Chondrocyte (in vitro differentiated cells): ENCODE results near the gene FERMT2. TPM values are rescaled to one million over a fixed set of nuclear protein-coding genes. Genes with fewer than 3 reads are reported as not detected.

Source experiments
- DNase-seq: peaks from one replicate; pipeline ENCODE4 v3.0.0; 2021; ENCODE audit warnings: mixed read lengths, low spot score
- H3K27ac Mint-ChIP-seq: one replicate; pipeline ENCODE4 v1.8.0; 2021; ENCODE audit warnings: mild to moderate bottlenecking, moderate library complexity, mixed read lengths; ENCODE audit not compliant: unreplicated experiment
- H3K27me3 Mint-ChIP-seq: 2 replicates; pipeline ENCODE4 v1.8.0; 2021; ENCODE audit warnings: low read depth, mixed read lengths
- H3K36me3 Mint-ChIP-seq: 2 replicates; pipeline ENCODE4 v1.8.0; 2021; ENCODE audit warnings: low read depth, mixed read lengths
- H3K4me1 Mint-ChIP-seq: 2 replicates; pipeline ENCODE4 v1.8.0; 2021; ENCODE audit warnings: low read depth, mild to moderate bottlenecking, mixed read lengths
- H3K4me3 Mint-ChIP-seq: one replicate; pipeline ENCODE4 v1.8.0; 2021; ENCODE audit warnings: mild to moderate bottlenecking, moderate library complexity, mixed read lengths; ENCODE audit not compliant: unreplicated experiment
- H3K9me3 Mint-ChIP-seq: 2 replicates; pipeline ENCODE4 v1.8.0; 2021; ENCODE audit warnings: low read depth, mixed read lengths
- total RNA-seq: library from RNA; stranded (reverse); gene quantifications from 3 replicates; pipeline ENCODE4 v1.2.1, GENCODE V29; 2021
- TF ChIP-seq, protein P1 (sequence below): fragments of 200-600 bp; sonication (generic); IDR thresholded peaks from 2 replicates; pipeline ENCODE4 v1.5.0; 2021; ENCODE audit warnings: antibody characterized with exemption, mild to moderate bottlenecking, moderate library complexity

FERMT2 gene
- total RNA-seq, 1 donor from 2014 or later = 518 TPM

- Mint-ChIP-seq H3K27me3 (no peaks in the 10 kb centered on the region), H3K4me1 (peaks cover 51% of the 10 kb centered on the region), H3K4me3 (no peak overlapping the region), H3K27ac (peak overlapping the region; percentile 7), H3K36me3 (peaks cover 27% of the 10 kb centered on the region), H3K9me3 (no peaks in the 10 kb centered on the region)
- DNase-seq = no peak
- TF ChIP-seq, protein P1, sequence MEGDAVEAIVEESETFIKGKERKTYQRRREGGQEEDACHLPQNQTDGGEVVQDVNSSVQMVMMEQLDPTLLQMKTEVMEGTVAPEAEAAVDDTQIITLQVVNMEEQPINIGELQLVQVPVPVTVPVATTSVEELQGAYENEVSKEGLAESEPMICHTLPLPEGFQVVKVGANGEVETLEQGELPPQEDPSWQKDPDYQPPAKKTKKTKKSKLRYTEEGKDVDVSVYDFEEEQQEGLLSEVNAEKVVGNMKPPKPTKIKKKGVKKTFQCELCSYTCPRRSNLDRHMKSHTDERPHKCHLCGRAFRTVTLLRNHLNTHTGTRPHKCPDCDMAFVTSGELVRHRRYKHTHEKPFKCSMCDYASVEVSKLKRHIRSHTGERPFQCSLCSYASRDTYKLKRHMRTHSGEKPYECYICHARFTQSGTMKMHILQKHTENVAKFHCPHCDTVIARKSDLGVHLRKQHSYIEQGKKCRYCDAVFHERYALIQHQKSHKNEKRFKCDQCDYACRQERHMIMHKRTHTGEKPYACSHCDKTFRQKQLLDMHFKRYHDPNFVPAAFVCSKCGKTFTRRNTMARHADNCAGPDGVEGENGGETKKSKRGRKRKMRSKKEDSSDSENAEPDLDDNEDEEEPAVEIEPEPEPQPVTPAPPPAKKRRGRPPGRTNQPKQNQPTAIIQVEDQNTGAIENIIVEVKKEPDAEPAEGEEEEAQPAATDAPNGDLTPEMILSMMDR = no peak
These were observed 97.4 kb downstream of the FERMT2 start for GRCh38 chr14:52853522-52853854.

- H3K27me3 Mint-ChIP-seq = no peaks in the 10 kb centered on the region
- no peak overlapping the region for H3K4me3 Mint-ChIP-seq
- DNase-seq = no peak
- TF ChIP-seq, protein P1 = no peak
- H3K36me3 Mint-ChIP-seq = peaks cover 21% of the 10 kb centered on the region
- H3K4me1 Mint-ChIP-seq = peaks cover 54% of the 10 kb centered on the region
- peak overlapping the region; percentile 10 for H3K27ac Mint-ChIP-seq
- H3K9me3 Mint-ChIP-seq = no peaks in the 10 kb centered on the region
These were observed 97.9 kb downstream of the FERMT2 start for GRCh38 chr14:52852810-52853521.

DNA sequence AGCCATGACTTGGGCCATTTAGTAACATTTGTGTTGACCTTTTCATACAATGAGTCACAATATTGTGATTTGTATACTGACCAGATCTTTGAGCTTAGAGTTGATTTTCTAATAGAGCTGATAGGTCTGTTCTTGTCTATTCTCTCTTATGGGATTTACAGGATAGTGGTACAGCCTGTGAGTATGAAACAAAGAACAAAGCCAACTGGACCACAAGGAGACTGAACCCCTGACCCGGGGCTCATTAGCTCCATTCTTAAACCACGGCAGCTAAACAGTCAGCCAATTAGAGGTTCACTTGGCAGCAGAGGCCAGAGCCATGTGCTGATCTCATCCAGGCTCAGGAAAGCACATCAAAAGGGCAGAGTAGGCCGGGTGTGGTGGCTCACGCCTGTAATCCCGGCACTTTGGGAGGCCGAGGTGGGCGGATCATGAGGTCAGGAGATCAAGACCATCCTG lies 100.4 kb downstream of the FERMT2 start:
- no peaks in the 10 kb centered on the region for H3K9me3 Mint-ChIP-seq
- no peaks in the 10 kb centered on the region for H3K27me3 Mint-ChIP-seq
- peak overlapping the region; percentile 19 for H3K27ac Mint-ChIP-seq
- peaks cover 9% of the 10 kb centered on the region for H3K36me3 Mint-ChIP-seq
- H3K4me1 Mint-ChIP-seq = peaks cover 56% of the 10 kb centered on the region
- no peak for DNase-seq
- H3K4me3 Mint-ChIP-seq = no peak overlapping the region
- TF ChIP-seq, protein P1 = no peak

DNA sequence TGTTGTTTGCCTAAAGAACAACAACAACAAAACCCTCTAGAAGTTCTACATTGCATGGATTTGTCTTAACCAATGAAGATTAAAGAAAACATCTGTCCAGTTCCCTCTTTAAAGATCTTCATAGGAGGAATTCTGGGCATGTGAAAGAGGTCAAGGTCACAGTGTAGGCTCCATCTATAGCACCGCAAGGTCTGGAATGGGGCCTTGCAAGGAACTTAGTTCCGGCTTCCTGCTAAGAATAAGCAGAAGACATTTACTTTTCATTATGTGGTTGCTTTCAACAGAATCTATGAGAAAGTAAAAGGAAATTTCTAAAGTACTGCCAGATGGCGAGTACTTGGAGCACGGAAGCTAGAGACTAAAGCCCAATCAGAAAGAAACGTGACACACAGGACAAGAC lies 102.2 kb downstream of the FERMT2 start:
- Mint-ChIP-seq H3K4me1 (peaks cover 62% of the 10 kb centered on the region), H3K9me3 (no peaks in the 10 kb centered on the region), H3K36me3 (peaks cover 3% of the 10 kb centered on the region), H3K27ac (peak overlapping the region; percentile 80), H3K27me3 (no peaks in the 10 kb centered on the region), H3K4me3 (no peak overlapping the region)
- TF ChIP-seq, protein P1 = no peak
- no peak for DNase-seq

GRCh38 chr14:52846591-52846990 lies 104.3 kb downstream of the FERMT2 start:
- no peaks in the 10 kb centered on the region for H3K36me3 Mint-ChIP-seq
- no peak overlapping the region for H3K4me3 Mint-ChIP-seq
- no peak for DNase-seq
- H3K4me1 Mint-ChIP-seq = peaks cover 55% of the 10 kb centered on the region
- TF ChIP-seq, protein P1 = no peak
- H3K9me3 Mint-ChIP-seq = no peaks in the 10 kb centered on the region
- H3K27me3 Mint-ChIP-seq = no peaks in the 10 kb centered on the region
- peak overlapping the region; percentile 76 for H3K27ac Mint-ChIP-seq
